GM12878 (cell line): ENCODE results near the gene TTC39C. TPM values are rescaled to one million over a fixed set of nuclear protein-coding genes. Genes with fewer than 3 reads are reported as not detected.

Experiments
- ATAC-seq: fragments of 200-7000 bp; cut with Tn5 transposase; 3 replicates; pipeline ENCODE4 v1.9.1; 2020; ENCODE audit warnings: mild to moderate bottlenecking, moderate library complexity
- BruUV-seq: library from RNA; stranded (reverse); fragments of 400-500 nt; replicated peaks from 2 replicates; lab custom pipeline; 2021; lab: Mats Ljungman, UMichigan
- CTCF ChIA-PET: fragments of 300-600 bp; sonication (Branson Sonifier 250); formaldehyde crosslinking; extraction: SDS; loops from one replicate; lab custom pipeline; 2021; ENCODE audit warnings: inconsistent platforms; lab: Yijun Ruan, JAX
- POLR2A ChIA-PET: fragments of 350-600 bp; formaldehyde crosslinking; extraction: SDS; loops from one replicate; lab custom pipeline; 2021; ENCODE audit warnings: inconsistent platforms; lab: Charles Lee
- RAD21 ChIA-PET: fragments of 300-600 bp; sonication (Branson Sonifier 250); formaldehyde crosslinking; loops from one replicate; lab custom pipeline; 2023; ENCODE audit warnings: antibody characterized with exemption; ENCODE audit not compliant: unreplicated experiment; lab: Charles Lee
- SMC1A ChIA-PET: fragments of 300-600 bp; sonication (Branson Sonifier 250); formaldehyde crosslinking; loops from one replicate; lab custom pipeline; 2023; ENCODE audit not compliant: unreplicated experiment, uncharacterized antibody; lab: Charles Lee
- DNase-seq: peaks from one replicate; pipeline ENCODE4 v3.0.0-alpha.2; 2011; ENCODE audit warnings: low read depth, low spot score
- FAIRE-seq: peaks from 3 replicates; lab custom pipeline; 2011; peaks lifted over from hg19 to GRCh38; lab: Jason Lieb, UNC
- H2AFZ ChIP-seq: 2 replicates; pipeline ENCODE4 v1.6.0; 2011; ENCODE audit warnings: low read depth, low read length, control low read depth; ENCODE audit not compliant: control insufficient read depth
- H3K27ac ChIP-seq: 2 replicates; pipeline ENCODE4 v1.5.1; 2011; ENCODE audit warnings: control low read depth; ENCODE audit not compliant: control insufficient read depth, insufficient read depth
- H3K27me3 ChIP-seq, 2 experiments: replicated peaks in 1 of 2; 2 replicates each; pipeline versions ENCODE4 v1.6.0 to v1.6.1; 2011; ENCODE audit warnings: low read length in 1 of 2; ENCODE audit not compliant: control insufficient read depth in 2 of 2, insufficient read depth in 2 of 2
- H3K36me3 ChIP-seq, 2 experiments: 2 replicates each; pipeline ENCODE4 v1.5.1; 2011; ENCODE audit warnings: low read length in 1 of 2; ENCODE audit not compliant: control insufficient read depth in 2 of 2, insufficient read depth in 2 of 2
- H3K4me1 ChIP-seq: 2 replicates; pipeline ENCODE4 v1.6.1; 2011; ENCODE audit warnings: mild to moderate bottlenecking, low read length, moderate library complexity, mixed read lengths; ENCODE audit not compliant: control insufficient read depth, insufficient read depth
- H3K4me2 ChIP-seq: 2 replicates; pipeline ENCODE4 v1.6.0; 2011; ENCODE audit warnings: control low read depth; ENCODE audit not compliant: control insufficient read depth, insufficient read depth
- H3K4me3 ChIP-seq: fragments of 200-600 bp; sonication (generic); 2 replicates; pipeline ENCODE4 v1.5.1; 2016
- H3K79me2 ChIP-seq: 2 replicates; pipeline ENCODE4 v1.6.0; 2011; ENCODE audit warnings: low read length; ENCODE audit not compliant: control insufficient read depth, insufficient read depth
- H3K9ac ChIP-seq: 2 replicates; pipeline ENCODE4 v1.8.0; 2011; ENCODE audit warnings: low read length, control low read depth, mixed read lengths; ENCODE audit not compliant: control insufficient read depth, insufficient read depth
- H3K9me3 ChIP-seq: replicated peaks from 3 replicates; pipeline ENCODE4 v1.5.1; 2011; ENCODE audit warnings: mild to moderate bottlenecking, low read length; ENCODE audit not compliant: control insufficient read depth, insufficient read depth
- H4K20me1 ChIP-seq: 2 replicates; pipeline ENCODE4 v1.6.0; 2011; ENCODE audit not compliant: control insufficient read depth, insufficient read depth
- BHLHE40 ChIP-seq, 2 experiments: fragments of 450-650 bp in 1 of 2; IDR thresholded peaks; 2 replicates each; pipeline ENCODE4 v1.6.1; 2011 to 2017; ENCODE audit warnings: low read depth in 2 of 2, borderline replicate concordance in 1 of 2, improper control_type of control experiment in 1 of 2, low read length in 1 of 2, mild to moderate bottlenecking in 1 of 2
- CBX3 ChIP-seq: fragments of 200-600 bp; sonication (generic); IDR thresholded peaks from 2 replicates; pipeline ENCODE4 v1.6.1; 2016; ENCODE audit warnings: low read depth, borderline replicate concordance
- CBX5 ChIP-seq: sonication (generic); IDR thresholded peaks from 2 replicates; pipeline ENCODE4 v1.6.1; 2016; ENCODE audit warnings: low read depth, moderate library complexity, mild to moderate bottlenecking, inconsistent platforms
- CEBPZ ChIP-seq: fragments of 150-350 bp; IDR thresholded peaks from 2 replicates; pipeline ENCODE4 v1.6.1; 2016; ENCODE audit warnings: low read depth, low read length
- E4F1 ChIP-seq: fragments of 450-650 bp; IDR thresholded peaks from 2 replicates; pipeline ENCODE4 v1.6.1; 2018; ENCODE audit warnings: borderline replicate concordance, mild to moderate bottlenecking; ENCODE audit not compliant: partially characterized antibody
- FOXM1 ChIP-seq: IDR thresholded peaks from 2 replicates; pipeline ENCODE4 v1.6.1; 2012; ENCODE audit warnings: low read depth, mild to moderate bottlenecking, inconsistent platforms, low read length, moderate library complexity
- GATAD2B ChIP-seq: fragments of 450-650 bp; conservative IDR thresholded peaks from 2 replicates; pipeline ENCODE4 v1.6.1; 2017; ENCODE audit warnings: low read depth, mild to moderate bottlenecking, moderate library complexity
- HCFC1 ChIP-seq: fragments of 150-350 bp; IDR thresholded peaks from 2 replicates; pipeline ENCODE4 v1.6.1; 2014; ENCODE audit warnings: low read length
- IKZF1 ChIP-seq: fragments of 450-650 bp; conservative IDR thresholded peaks from 2 replicates; pipeline ENCODE4 v1.6.1; 2017; ENCODE audit warnings: antibody characterized with exemption, mild to moderate bottlenecking
- JUND ChIP-seq: IDR thresholded peaks from 2 replicates; pipeline ENCODE4 v1.6.1; 2012; ENCODE audit warnings: low read depth, mild to moderate bottlenecking, low read length, improper control_type of control experiment, moderate library complexity
- MTA3 ChIP-seq: IDR thresholded peaks from 2 replicates; pipeline ENCODE4 v1.6.1; 2012; ENCODE audit warnings: low read length, inconsistent platforms, borderline replicate concordance
- PAX8 ChIP-seq: fragments of 450-650 bp; IDR thresholded peaks from 2 replicates; pipeline ENCODE4 v1.6.1; 2017; ENCODE audit warnings: mild to moderate bottlenecking, moderate library complexity
- PKNOX1 ChIP-seq: fragments of 450-650 bp; IDR thresholded peaks from 2 replicates; pipeline ENCODE4 v1.6.1; 2016; ENCODE audit warnings: mild to moderate bottlenecking
- POLR2AphosphoS5 ChIP-seq: IDR thresholded peaks from 2 replicates; pipeline ENCODE4 v1.6.1; 2011; ENCODE audit warnings: mild to moderate bottlenecking, low read length, inconsistent platforms
- RAD51 ChIP-seq: fragments of 450-650 bp; IDR thresholded peaks from 2 replicates; pipeline ENCODE4 v1.6.1; 2016; ENCODE audit warnings: moderate library complexity, mild to moderate bottlenecking, inconsistent platforms
- TCF12 ChIP-seq: IDR thresholded peaks from 2 replicates; pipeline ENCODE4 v1.6.1; 2011; ENCODE audit warnings: low read depth, mild to moderate bottlenecking, low read length
- YBX1 ChIP-seq: fragments of 450-650 bp; IDR thresholded peaks from 2 replicates; pipeline ENCODE4 v1.6.1; 2016; ENCODE audit warnings: antibody characterized with exemption
- ZNF622 ChIP-seq: fragments of 450-650 bp; IDR thresholded peaks from 2 replicates; pipeline ENCODE4 v1.6.1; 2017; ENCODE audit warnings: mild to moderate bottlenecking, inconsistent platforms
- WGBS: methylation state at CpG from one replicate; pipeline ENCODE4 v1.1.6; 2016; ENCODE audit warnings: low lambda C conversion rate; ENCODE audit not compliant: insufficient replicate concordance, insufficient coverage; ENCODE audit errors: missing lambda C conversion rate; 5-methylcytosine and 5-hydroxymethylcytosine counted together
- in situ Hi-C: fragments of 300-500 bp; cut with MboI; formaldehyde crosslinking; loops from 9 replicates; pipeline ENCODE4 v1.14.3; 2018; ENCODE audit warnings: mixed read lengths
- intact Hi-C: fragments of 100-400 bp; cut with micrococcal nuclease; formaldehyde crosslinking; loops from one replicate; pipeline ENCODE4 v1.14.2; 2022; ENCODE audit not compliant: unreplicated experiment
- polyA plus RNA-seq, 11 experiments: library from polyadenylated mRNA; depleted of rRNA in 4 of 11; unstranded in 6 of 11; stranded (reverse) in 5 of 11; fragments of >200 nt; fragmentation: Nextera tagmentation in 4 of 11; fragmentation: Illumina TruSeq in 1 of 11; extraction: Ambion mirVana in 4 of 11; extraction: Trizol in 1 of 11; gene quantifications; 1 replicate in 1 of 11; 2 replicates in 10 of 11; pipeline versions ENCODE4 v1.2.1 to v1.2.3, GENCODE V29; 2011 to 2016; ENCODE audit warnings: inconsistent platforms in 2 of 11, missing spikeins in 2 of 11, low read depth in 1 of 11
- total RNA-seq, 4 experiments: library from RNA; depleted of rRNA in 3 of 4; stranded (reverse); fragments of >200 nt in 3 of 4; fragmentation: Illumina TruSeq in 1 of 4; extraction: Trizol in 1 of 4; gene quantifications; 2 replicates each; pipeline versions ENCODE4 v1.2.1 to v1.2.3, GENCODE V29; 2013 to 2021

TTC39C gene
- total and polyA plus RNA-seq, 10 of the 15 experiments (the other 5 are each of a cell fraction or from before 2014, with no cell fraction given): 21.1 to 91.0 (median 64.8) TPM

- Histone ChIP-seq H3K4me2 (no peak overlapping the region), H3K4me3 (no peak overlapping the region), H3K9me3 (no peaks in the 10 kb centered on the region; the same call in 2 of the 3 replicates), H3K27ac (no peak overlapping the region), H3K79me2 (no peaks in the 10 kb centered on the region), H2AFZ (no peak overlapping the region), H3K4me1 (0 out of 2 replicates have a peak, but pooled peaks cover 3% of the 10 kb centered on the region), H3K27me3 (no peaks in the 10 kb centered on the region), H3K9ac (no peak overlapping the region), H4K20me1 (no peaks in the 10 kb centered on the region), H3K36me3 (no peaks in the 10 kb centered on the region; a peak in 2 of 4 replicates)
- DNase-seq: no peak
- in situ Hi-C loops: no loop called here
- 96% methylated on average over 1 of the region's 1 CpG for WGBS
- no TSS peak for BruUV-seq
- RAD21 ChIA-PET: no interaction called here
- POLR2A ChIA-PET: interaction anchor here (0.5 kb wide), 1 partner anchor 569 kb away, joined by 4 read pairs; no protein-coding TSS in a partner anchor
- CTCF ChIA-PET: interaction anchor here (1.0 to 1.2 kb wide), 2 partner anchors 16 to 19 kb away, joined by 3 read pairs; no protein-coding TSS in a partner anchor
- SMC1A ChIA-PET: no interaction called here
- FAIRE-seq: no peak
- ATAC-seq: no peak
- intact Hi-C loops: no loop called here
- no peak for TF ChIP-seq ZNF622
- TF ChIP-seq CBX3: no peak
- no peak for TF ChIP-seq YBX1
- no peak for TF ChIP-seq E4F1
- TF ChIP-seq CEBPZ: no peak
- no peak for TF ChIP-seq IKZF1
- TF ChIP-seq JUND: no peak
- TF ChIP-seq RAD51: no peak
- no peak for TF ChIP-seq CBX5
- no peak for TF ChIP-seq PAX8
- no peak for TF ChIP-seq POLR2AphosphoS5
- TF ChIP-seq BHLHE40 (IDR thresholded peaks at IDR 0.05; ENCODE audit: borderline replicate concordance in 1 of 2, low read depth in 2 of 2, low read length in 1 of 2): no peak
- no peak for TF ChIP-seq FOXM1
- no peak for TF ChIP-seq HCFC1
- TF ChIP-seq TCF12: no peak
- no peak for TF ChIP-seq GATAD2B
- no peak for TF ChIP-seq MTA3
- TF ChIP-seq PKNOX1: no peak
These were observed 81.4 kb downstream of the TTC39C start for GRCh38 chr18:24095976-24096375.
